Measurements from ENCODE around the gene SCARB1.
A peak's percentile ranks its signal among the peaks of the same experiment; 100 is the strongest.

Gene SCARB1

DNA sequence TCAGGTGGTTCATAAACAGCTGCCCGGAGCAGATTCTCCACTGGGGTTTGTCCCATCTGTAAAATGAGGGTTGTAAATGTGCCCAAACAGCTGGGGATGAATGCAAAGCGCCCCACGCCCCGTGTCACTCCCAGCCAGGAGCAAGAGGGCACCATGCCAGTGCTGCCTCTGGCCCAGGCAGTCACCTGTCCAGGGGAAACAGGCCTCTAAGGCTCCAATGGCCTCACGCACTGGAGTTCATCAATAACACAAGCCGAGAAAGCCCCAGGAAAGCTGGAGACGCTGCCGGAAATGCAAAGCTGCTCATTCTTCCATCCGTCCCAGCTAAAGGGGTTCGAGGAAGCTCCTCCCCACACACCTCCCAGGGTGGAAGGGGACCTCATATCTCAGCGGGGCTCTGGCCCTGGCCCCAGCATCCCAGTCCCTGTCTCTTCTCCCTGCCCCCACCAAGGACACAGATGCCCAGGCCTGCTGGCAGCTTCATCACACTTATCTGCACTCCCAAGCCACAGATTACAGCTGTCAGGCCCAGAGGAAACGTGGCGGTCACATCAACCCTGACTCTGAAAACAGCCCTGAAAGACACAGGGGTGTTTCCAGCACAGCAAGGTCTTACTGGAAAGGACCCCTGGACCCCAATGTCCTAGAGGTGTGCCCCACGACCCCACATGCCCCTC lies 21.5 kb downstream of the SCARB1 start:
- no peak overlapping the region for H3K4ac ChIP-seq (ENCODE audit: low read length)
- H3K4me2 ChIP-seq (ENCODE audit: insufficient read depth, low read length, poor library complexity, severe bottlenecking), result no peak overlapping the region
- peak overlapping the region; percentile 72 for H2BK120ac ChIP-seq (ENCODE audit: low read depth, low read length)
- H2AFZ ChIP-seq (ENCODE audit: low read length), result no peak overlapping the region
- peak overlapping the region; percentile 92 for H2BK15ac ChIP-seq (ENCODE audit: low read length)
- no CpG with 5 or more reads among the region's 14 CpGs for WGBS, 2 donors (ENCODE audit: extremely low coverage in 2 of 2, insufficient read length in 2 of 2, insufficient replicate concordance in 1 of 2)
- H4K91ac ChIP-seq (ENCODE audit: low read depth, low read length, poor library complexity), result no peak overlapping the region
- DNase-seq (ENCODE audit: low spot score), result no peak
- no peaks in the 10 kb centered on the region for H3K27me3 ChIP-seq (ENCODE audit: control insufficient read depth in 3 of 3, insufficient read depth in 3 of 3, low read depth in 1 of 3, low read length in 3 of 3)
- H2BK5ac ChIP-seq (ENCODE audit: low read length), result peak overlapping the region; percentile 33
- peak overlapping the region; percentile 56 for H3K14ac ChIP-seq (ENCODE audit: low read length)
- H3K23ac ChIP-seq (ENCODE audit: low read depth, low read length, poor library complexity), result no peak overlapping the region
- H4K8ac ChIP-seq (ENCODE audit: low read depth, low read length), result no peak overlapping the region
- no peak overlapping the region for H3K27ac ChIP-seq (replicated peaks; ENCODE audit: low read length)
- H3K18ac ChIP-seq (ENCODE audit: low read length), result peak overlapping the region; percentile 80
- no peaks in the 10 kb centered on the region for H3K36me3 ChIP-seq (replicated peaks in 1 of 2; ENCODE audit: control insufficient read depth in 2 of 2, insufficient read depth in 2 of 2, low read length in 2 of 2)
- H3K9me3 ChIP-seq (replicated peaks in 1 of 2; ENCODE audit: control insufficient read depth in 2 of 2, insufficient read depth in 1 of 2, low read depth in 1 of 2, low read length in 2 of 2), result peaks cover 0 to 2% of the 10 kb centered on the region in 2 donors
- peak overlapping the region; percentile 88 for H2AK5ac ChIP-seq (ENCODE audit: low read depth, low read length)
- H3K9ac ChIP-seq (ENCODE audit: low read depth, low read length, poor library complexity), result no peak overlapping the region
- H3K4me3 ChIP-seq (ENCODE audit: low read length in 2 of 2), result no peak overlapping the region
- peak overlapping the region; percentile 100 for H2BK12ac ChIP-seq (ENCODE audit: low read length)
- H3K79me1 ChIP-seq (ENCODE audit: low read depth, low read length), result peaks cover 3% of the 10 kb centered on the region
- H3K4me1 ChIP-seq (ENCODE audit: control insufficient read depth in 2 of 2, insufficient read depth in 1 of 2, low read depth in 1 of 2, low read length in 2 of 2), result peaks cover 4 to 20% of the 10 kb centered on the region in 2 donors

GRCh38 chr12:124841558-124841945 lies 22.1 kb downstream of the SCARB1 start:
- no peak overlapping the region for H3K9ac ChIP-seq (ENCODE audit: low read depth, low read length, poor library complexity)
- no peaks in the 10 kb centered on the region for H3K36me3 ChIP-seq (replicated peaks in 1 of 2; ENCODE audit: control insufficient read depth in 2 of 2, insufficient read depth in 2 of 2, low read length in 2 of 2)
- no peak overlapping the region for H3K4ac ChIP-seq (ENCODE audit: low read length)
- peaks cover 4 to 18% of the 10 kb centered on the region in 2 donors for H3K4me1 ChIP-seq (ENCODE audit: control insufficient read depth in 2 of 2, insufficient read depth in 1 of 2, low read depth in 1 of 2, low read length in 2 of 2)
- H3K18ac ChIP-seq (ENCODE audit: low read length), result peak overlapping the region; percentile 89
- peak overlapping the region; percentile 100 for H2BK12ac ChIP-seq (ENCODE audit: low read length)
- H3K4me2 ChIP-seq (ENCODE audit: insufficient read depth, low read length, poor library complexity, severe bottlenecking), result no peak overlapping the region
- peak overlapping the region; percentile 80 for H3K23ac ChIP-seq (ENCODE audit: low read depth, low read length, poor library complexity)
- H3K9me3 ChIP-seq (replicated peaks in 1 of 2; ENCODE audit: control insufficient read depth in 2 of 2, insufficient read depth in 1 of 2, low read depth in 1 of 2, low read length in 2 of 2), result peaks cover 0 to 2% of the 10 kb centered on the region in 2 donors
- H2BK5ac ChIP-seq (ENCODE audit: low read length), result peak overlapping the region; percentile 94
- H3K27me3 ChIP-seq (ENCODE audit: control insufficient read depth in 3 of 3, insufficient read depth in 3 of 3, low read depth in 1 of 3, low read length in 3 of 3), result no peaks in the 10 kb centered on the region
- no peak overlapping the region for H4K91ac ChIP-seq (ENCODE audit: low read depth, low read length, poor library complexity)
- peak overlapping the region; percentile 72 for H2BK120ac ChIP-seq (ENCODE audit: low read depth, low read length)
- no peak overlapping the region for H2AFZ ChIP-seq (ENCODE audit: low read length)
- peak overlapping the region; percentile 88 for H2AK5ac ChIP-seq (ENCODE audit: low read depth, low read length)
- H3K27ac ChIP-seq (replicated peaks; ENCODE audit: low read length), result no peak overlapping the region
- no CpG with 5 or more reads among the region's 7 CpGs for WGBS, 2 donors (ENCODE audit: extremely low coverage in 2 of 2, insufficient read length in 2 of 2, insufficient replicate concordance in 1 of 2)
- peak overlapping the region; percentile 94 for H3K14ac ChIP-seq (ENCODE audit: low read length)
- DNase-seq (ENCODE audit: low spot score), result no peak
- no peak overlapping the region for H2BK15ac ChIP-seq (ENCODE audit: low read length)
- H4K8ac ChIP-seq (ENCODE audit: low read depth, low read length), result no peak overlapping the region
- H3K79me1 ChIP-seq (ENCODE audit: low read depth, low read length), result peaks cover 3% of the 10 kb centered on the region
- no peak overlapping the region for H3K4me3 ChIP-seq (ENCODE audit: low read length in 2 of 2)

GRCh38 chr12:124837958-124838803 lies 25.5 kb downstream of the SCARB1 start:
- Histone ChIP-seq H2AFZ (ENCODE audit: low read length) (no peak overlapping the region), H2AK5ac (ENCODE audit: low read depth, low read length) (peak overlapping the region; percentile 77), H3K4ac (ENCODE audit: low read length) (no peak overlapping the region), H3K4me2 (ENCODE audit: insufficient read depth, low read length, poor library complexity, severe bottlenecking) (no peak overlapping the region), H3K36me3 (replicated peaks in 1 of 2; ENCODE audit: control insufficient read depth in 2 of 2, insufficient read depth in 2 of 2, low read length in 2 of 2) (no peaks in the 10 kb centered on the region), H3K4me3 (ENCODE audit: low read length in 2 of 2) (no peak overlapping the region), H3K23ac (ENCODE audit: low read depth, low read length, poor library complexity) (no peak overlapping the region), H2BK12ac (ENCODE audit: low read length) (peak overlapping the region; percentile 36), H2BK120ac (ENCODE audit: low read depth, low read length) (no peak overlapping the region), H3K27me3 (ENCODE audit: control insufficient read depth in 3 of 3, insufficient read depth in 3 of 3, low read depth in 1 of 3, low read length in 3 of 3) (no peaks in the 10 kb centered on the region), H3K9me3 (replicated peaks in 1 of 2; ENCODE audit: control insufficient read depth in 2 of 2, insufficient read depth in 1 of 2, low read depth in 1 of 2, low read length in 2 of 2) (peaks cover 0 to 2% of the 10 kb centered on the region in 2 donors), H3K79me1 (ENCODE audit: low read depth, low read length) (peaks cover 3% of the 10 kb centered on the region), H2BK5ac (ENCODE audit: low read length) (no peak overlapping the region), H2BK15ac (ENCODE audit: low read length) (peak overlapping the region; percentile 71), H4K91ac (ENCODE audit: low read depth, low read length, poor library complexity) (no peak overlapping the region), H3K27ac (replicated peaks; ENCODE audit: low read length) (no peak overlapping the region), H3K18ac (ENCODE audit: low read length) (peak overlapping the region; percentile 79), H4K8ac (ENCODE audit: low read depth, low read length) (no peak overlapping the region), H3K14ac (ENCODE audit: low read length) (peak overlapping the region; percentile 51), H3K4me1 (ENCODE audit: control insufficient read depth in 2 of 2, insufficient read depth in 1 of 2, low read depth in 1 of 2, low read length in 2 of 2) (peaks cover 17% of the 10 kb centered on the region in 2 donors), H3K9ac (ENCODE audit: low read depth, low read length, poor library complexity) (peak overlapping the region; percentile 18)
- no peak for DNase-seq (ENCODE audit: low spot score)
- WGBS, 2 donors (ENCODE audit: extremely low coverage in 2 of 2, insufficient read length in 2 of 2, insufficient replicate concordance in 1 of 2), result no CpG with 5 or more reads among the region's 16 CpGs

DNA sequence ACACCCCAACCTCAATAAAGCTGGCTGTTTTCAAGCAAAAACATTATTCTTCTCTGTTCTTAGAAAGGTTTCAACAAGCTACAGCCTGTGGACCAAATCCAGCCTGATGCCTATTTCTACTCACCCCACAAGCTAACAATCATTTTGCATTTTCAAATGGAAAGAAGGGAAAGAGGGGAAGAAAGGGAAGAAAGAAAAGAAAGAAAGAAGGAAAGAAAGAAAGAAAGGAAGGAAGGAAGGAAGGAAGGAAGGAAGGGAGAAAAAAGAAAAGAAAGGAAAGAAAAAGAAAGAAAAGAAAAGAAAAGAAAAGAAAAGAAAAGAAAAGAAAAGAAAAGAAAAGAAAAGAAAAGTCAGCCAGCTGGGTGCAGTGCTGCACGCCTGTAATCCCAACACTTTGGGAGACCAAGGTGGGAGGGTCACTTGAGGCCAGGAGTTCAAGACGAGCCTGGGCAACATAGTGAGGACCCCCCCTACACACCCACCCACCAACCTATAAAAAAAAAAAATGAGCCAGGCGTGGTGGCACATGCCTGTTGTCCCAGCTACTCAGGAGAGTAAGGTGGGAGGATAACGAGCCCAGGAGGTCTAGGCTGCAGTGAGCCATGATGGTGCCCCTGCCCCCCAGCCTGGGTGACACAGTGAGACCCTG lies 26.3 kb downstream of the SCARB1 start:
- H3K4me1 ChIP-seq (ENCODE audit: control insufficient read depth in 2 of 2, insufficient read depth in 1 of 2, low read depth in 1 of 2, low read length in 2 of 2), result peaks cover 17 to 21% of the 10 kb centered on the region in 2 donors
- no peaks in the 10 kb centered on the region for H3K27me3 ChIP-seq (ENCODE audit: control insufficient read depth in 3 of 3, insufficient read depth in 3 of 3, low read depth in 1 of 3, low read length in 3 of 3)
- WGBS, 2 donors (ENCODE audit: extremely low coverage in 2 of 2, insufficient read length in 2 of 2, insufficient replicate concordance in 1 of 2), result no CpG with 5 or more reads among the region's 4 CpGs
- no peak overlapping the region for H3K14ac ChIP-seq (ENCODE audit: low read length)
- no peak overlapping the region for H3K4me2 ChIP-seq (ENCODE audit: insufficient read depth, low read length, poor library complexity, severe bottlenecking)
- no peak overlapping the region for H2BK120ac ChIP-seq (ENCODE audit: low read depth, low read length)
- H3K9me3 ChIP-seq (replicated peaks in 1 of 2; ENCODE audit: control insufficient read depth in 2 of 2, insufficient read depth in 1 of 2, low read depth in 1 of 2, low read length in 2 of 2), result peaks cover 0 to 4% of the 10 kb centered on the region in 2 donors
- H3K9ac ChIP-seq (ENCODE audit: low read depth, low read length, poor library complexity), result no peak overlapping the region
- no peak overlapping the region for H3K4ac ChIP-seq (ENCODE audit: low read length)
- H4K91ac ChIP-seq (ENCODE audit: low read depth, low read length, poor library complexity), result no peak overlapping the region
- no peak overlapping the region for H2BK5ac ChIP-seq (ENCODE audit: low read length)
- H3K18ac ChIP-seq (ENCODE audit: low read length), result no peak overlapping the region
- no peaks in the 10 kb centered on the region for H3K36me3 ChIP-seq (replicated peaks in 1 of 2; ENCODE audit: control insufficient read depth in 2 of 2, insufficient read depth in 2 of 2, low read length in 2 of 2)
- no peak overlapping the region for H2BK15ac ChIP-seq (ENCODE audit: low read length)
- H3K79me1 ChIP-seq (ENCODE audit: low read depth, low read length), result peaks cover 3% of the 10 kb centered on the region
- DNase-seq (ENCODE audit: low spot score), result no peak
- H4K8ac ChIP-seq (ENCODE audit: low read depth, low read length), result no peak overlapping the region
- no peak overlapping the region for H2BK12ac ChIP-seq (ENCODE audit: low read length)
- H2AK5ac ChIP-seq (ENCODE audit: low read depth, low read length), result no peak overlapping the region
- no peak overlapping the region for H3K4me3 ChIP-seq (ENCODE audit: low read length in 2 of 2)
- H2AFZ ChIP-seq (ENCODE audit: low read length), result no peak overlapping the region
- H3K23ac ChIP-seq (ENCODE audit: low read depth, low read length, poor library complexity), result no peak overlapping the region
- H3K27ac ChIP-seq (replicated peaks; ENCODE audit: low read length), result no peak overlapping the region
